ENCODE results near the gene MMRN2.
"Not testable (repeated sequence)": the region's sequence is repeated elsewhere in the genome, so short reads cannot be mapped to it uniquely, and the experiment has no call there.

Gene MMRN2

GRCh38 chr10:86951184-86951761 lies 6.1 kb downstream of the MMRN2 start:
- TF ChIP-seq CTCF (IDR thresholded peaks at IDR 0.05; ENCODE audit: unreplicated experiment in 3 of 3), result no peak
- H3K27ac Mint-ChIP-seq, result peak overlapping the region in 1 of 3 experiments; percentile 33
- peaks cover 27% of the 10 kb centered on the region for H3K9me3 Mint-ChIP-seq
- peaks cover 19% of the 10 kb centered on the region for H3K4me1 Mint-ChIP-seq
- no peak overlapping the region for H3K4me3 Mint-ChIP-seq
- H3K27me3 Mint-ChIP-seq (ENCODE audit: low read depth), result peaks cover 7% of the 10 kb centered on the region
- H3K36me3 Mint-ChIP-seq (ENCODE audit: low read depth), result peaks cover 9% of the 10 kb centered on the region

- Mint-ChIP-seq H3K4me3 (no peak overlapping the region), H3K36me3 (ENCODE audit: low read depth) (peaks cover 9% of the 10 kb centered on the region), H3K27ac (peak overlapping the region in 2 of 3 experiments; percentile 4 to 66), H3K9me3 (peaks cover 27% of the 10 kb centered on the region), H3K27me3 (ENCODE audit: low read depth) (peaks cover 7% of the 10 kb centered on the region), H3K4me1 (peaks cover 21% of the 10 kb centered on the region)
- no peak for TF ChIP-seq CTCF (IDR thresholded peaks at IDR 0.05; ENCODE audit: unreplicated experiment in 3 of 3)
These were observed 7.1 kb downstream of the MMRN2 start for GRCh38 chr10:86950349-86950748.

GRCh38 chr10:86947806-86948205 lies 9.6 kb downstream of the MMRN2 start:
- not testable (repeated sequence) for H3K36me3 Mint-ChIP-seq (ENCODE audit: low read depth); H3K4me3 Mint-ChIP-seq; H3K27ac Mint-ChIP-seq; H3K27me3 Mint-ChIP-seq (ENCODE audit: low read depth)
- Mint-ChIP-seq H3K9me3 (peaks cover 24% of the 10 kb centered on the region), H3K4me1 (peaks cover 12% of the 10 kb centered on the region)

GRCh38 chr10:86946213-86947155 lies 10.9 kb downstream of the MMRN2 start:
- TF ChIP-seq CTCF (IDR thresholded peaks at IDR 0.05; ENCODE audit: unreplicated experiment in 3 of 3), result no peak
- H3K27ac Mint-ChIP-seq, result peak overlapping the region in 1 of 3 experiments; percentile 5

GRCh38 chr10:86945361-86946212 lies 11.8 kb downstream of the MMRN2 start:
- no peak overlapping the region for H3K4me3 Mint-ChIP-seq
- peak in 2 of 3 experiments; percentile 11 to 45 for TF ChIP-seq CTCF (IDR thresholded peaks at IDR 0.05; ENCODE audit: unreplicated experiment in 3 of 3)
- H3K27me3 Mint-ChIP-seq (ENCODE audit: low read depth), result peaks cover 4% of the 10 kb centered on the region
- H3K9me3 Mint-ChIP-seq, result peaks cover 11% of the 10 kb centered on the region
- H3K27ac Mint-ChIP-seq, result peak overlapping the region in 2 of 3 experiments; percentile 13 to 56
- peaks cover 3% of the 10 kb centered on the region for H3K36me3 Mint-ChIP-seq (ENCODE audit: low read depth)
- peaks cover 12% of the 10 kb centered on the region for H3K4me1 Mint-ChIP-seq

More at GRCh38 chr10:86946213-86947155, 10.9 kb downstream of the MMRN2 start:
- Mint-ChIP-seq H3K4me3 (no peak overlapping the region), H3K27me3 (ENCODE audit: low read depth) (peaks cover 4% of the 10 kb centered on the region), H3K9me3 (peaks cover 12% of the 10 kb centered on the region), H3K36me3 (ENCODE audit: low read depth) (peaks cover 4% of the 10 kb centered on the region), H3K4me1 (peaks cover 12% of the 10 kb centered on the region)

- Mint-ChIP-seq H3K9me3 (peaks cover 7% of the 10 kb centered on the region), H3K4me1 (peaks cover 12% of the 10 kb centered on the region), H3K27me3 (ENCODE audit: low read depth) (peaks cover 4% of the 10 kb centered on the region), H3K27ac (peak overlapping the region in 1 of 3 experiments; percentile 38), H3K36me3 (ENCODE audit: low read depth) (no peaks in the 10 kb centered on the region), H3K4me3 (no peak overlapping the region)
- TF ChIP-seq CTCF (IDR thresholded peaks at IDR 0.05; ENCODE audit: unreplicated experiment in 3 of 3), result no peak
These were observed 12.5 kb downstream of the MMRN2 start for GRCh38 chr10:86944907-86945306.

Measured in nephron (organoid).